AG10803 (cell line): ENCODE results near the gene DPH7.

Source experiments
- DNase-seq: peaks from one replicate; pipeline ENCODE4 v3.0.0; 2010; ENCODE audit warnings: low read depth
- H3K4me3 ChIP-seq: 2 replicates; pipeline ENCODE4 v1.5.1; 2011; ENCODE audit warnings: mild to moderate bottlenecking, low read length, control low read depth
- CTCF ChIP-seq: conservative IDR thresholded peaks from 2 replicates; pipeline ENCODE4 v1.5.1; 2011; ENCODE audit warnings: mild to moderate bottlenecking, low read length, control low read depth, inconsistent platforms

Gene DPH7

GRCh38 chr9:137592767-137593166 lies 14.0 kb upstream of the DPH7 start:
- no peak overlapping the region for H3K4me3 ChIP-seq
- TF ChIP-seq CTCF = no peak

DNA sequence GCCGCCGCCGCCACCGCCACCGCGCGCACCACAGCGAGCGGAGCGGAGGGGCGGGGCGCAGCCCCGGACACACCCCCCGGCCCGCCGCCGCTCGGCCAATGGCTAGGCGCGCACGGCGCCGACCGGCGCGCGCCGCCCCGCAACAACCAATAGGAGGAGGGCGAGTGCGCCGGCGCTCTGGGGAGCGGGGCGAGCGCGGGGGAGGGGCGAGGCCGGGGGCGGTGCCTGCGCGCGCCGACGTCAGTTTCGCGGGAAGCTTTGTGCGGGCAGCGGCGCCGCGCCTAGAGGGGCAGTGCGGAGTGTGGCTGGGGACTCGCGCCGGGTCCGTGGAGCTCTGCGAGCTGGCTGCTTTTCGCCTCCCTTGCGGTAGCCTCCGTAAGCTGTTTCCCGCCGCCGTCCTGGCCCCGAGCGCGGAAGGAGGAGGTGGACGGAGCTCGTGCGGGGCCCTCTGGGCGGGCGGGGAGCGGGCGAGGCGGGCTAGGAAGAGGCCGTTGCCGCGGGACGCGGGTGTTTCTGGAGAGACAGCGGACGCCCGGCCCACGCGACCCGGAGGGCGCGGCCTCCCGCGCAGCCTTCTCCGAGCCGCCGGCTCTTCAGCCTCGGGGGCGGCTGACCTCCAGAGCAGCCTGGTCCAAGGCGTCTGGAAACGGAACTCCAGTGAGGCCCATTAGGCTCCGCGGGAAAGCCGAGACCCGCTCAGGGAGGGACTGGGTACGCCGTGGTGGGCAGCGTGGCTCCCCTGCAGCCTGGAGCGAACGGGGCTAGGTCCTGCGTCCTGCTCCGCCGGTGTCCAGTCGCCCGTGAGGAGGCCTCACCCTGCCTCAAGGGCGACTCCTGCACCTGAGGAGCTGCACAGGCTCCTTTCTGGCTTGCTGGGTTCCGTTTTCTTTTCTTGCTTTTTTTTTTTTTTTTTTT lies 12.0 kb upstream of the DPH7 start, which contains the start of gene ZMYND19:
Gene ZMYND19 (minus strand): TSS at position 44 of the 915 bp plus-strand sequence. CDS start 249 bp downstream, outside the sequence.
- H3K4me3 ChIP-seq = peak within 1 kb of the TSS; percentile 76
- peak; percentile 78 for DNase-seq
- TF ChIP-seq CTCF = no peak

More at GRCh38 chr9:137592767-137593166, 14.0 kb upstream of the DPH7 start:
- DNase-seq = no peak

DNA sequence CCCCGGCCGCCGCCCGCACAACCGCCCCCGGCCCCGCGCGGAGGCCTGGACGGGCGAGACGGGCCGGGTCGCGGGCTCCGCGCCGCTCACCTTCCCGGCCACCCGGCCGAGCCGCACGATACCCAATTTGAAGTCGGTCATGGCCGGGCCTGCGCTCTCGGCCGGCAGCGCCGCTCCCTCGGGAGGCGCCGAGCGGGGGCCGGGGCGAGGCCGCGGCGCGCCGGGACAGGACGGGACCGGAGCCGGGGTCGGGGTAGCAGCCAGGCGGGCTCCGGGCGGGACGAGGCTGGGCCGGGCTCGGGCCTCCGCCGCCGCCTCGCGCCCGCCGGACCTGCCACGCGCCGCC lies 11.4 kb upstream of the DPH7 start:
- H3K4me3 ChIP-seq = peak overlapping the region; percentile 71
- TF ChIP-seq CTCF = no peak
- DNase-seq = no peak

GRCh38 chr9:137589441-137590122 lies 10.9 kb upstream of the DPH7 start:
- no peak for TF ChIP-seq CTCF
- DNase-seq = no peak
- H3K4me3 ChIP-seq = peak overlapping the region; percentile 71

GRCh38 chr9:137588891-137589290 lies 10.2 kb upstream of the DPH7 start:
- no peak for TF ChIP-seq CTCF
- no peak for DNase-seq
- H3K4me3 ChIP-seq = peak overlapping the region; percentile 71

DNA sequence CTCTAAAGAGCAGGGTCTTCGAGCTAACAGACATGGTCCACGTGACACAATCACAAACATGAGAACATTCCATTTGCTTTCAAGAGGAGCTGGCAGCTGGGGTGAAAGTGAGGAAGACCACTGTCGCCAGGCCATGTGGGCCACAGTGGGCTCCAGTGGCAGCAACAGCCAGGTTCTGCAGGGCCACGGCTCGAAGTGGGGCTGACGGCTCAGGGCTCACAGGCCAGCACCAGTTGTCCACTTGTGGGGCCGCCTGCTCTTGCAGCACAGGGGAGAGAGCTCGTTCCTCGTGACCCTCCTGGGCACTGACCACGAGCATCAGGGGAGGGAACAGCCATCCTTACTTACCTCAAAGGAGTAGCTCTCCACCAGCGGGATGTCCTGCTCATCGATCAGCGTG lies 9.6 kb upstream of the DPH7 start:
- TF ChIP-seq CTCF = no peak
- DNase-seq = no peak
- H3K4me3 ChIP-seq = no peak overlapping the region
